Measurements from ENCODE around the gene PTPRQ. TPM values are rescaled to one million over a fixed set of nuclear protein-coding genes. Genes with fewer than 3 reads are reported as not detected.
"Not testable (repeated sequence)": the region's sequence is repeated elsewhere in the genome, so short reads cannot be mapped to it uniquely, and the experiment has no call there.

PTPRQ gene
- total and polyA plus RNA-seq, 4 donors = 0.26 to 11.7 (median 1.4) TPM

DNA sequence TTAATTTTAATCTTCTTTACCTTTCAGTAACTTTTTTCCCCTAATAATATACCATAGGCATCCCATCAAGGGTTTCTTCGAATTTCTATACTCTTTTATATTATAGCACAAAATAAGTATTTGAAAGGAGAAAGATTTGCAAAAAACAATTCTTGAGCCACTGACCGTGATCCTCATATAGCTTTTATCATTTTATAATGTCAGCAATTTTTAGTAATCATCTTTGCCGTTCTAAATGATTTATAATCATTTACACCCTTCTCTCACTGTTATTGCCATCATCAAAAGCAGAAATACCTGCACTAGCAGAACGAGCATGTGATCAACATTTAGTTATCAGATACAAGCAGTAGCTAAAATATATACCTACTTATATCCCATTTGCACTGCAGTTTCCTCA lies 16.9 kb downstream of the PTPRQ start:
- no peak overlapping the region for H3K27ac ChIP-seq (ENCODE audit: low read depth in 1 of 2, low read length in 1 of 2)
- DNase-seq = no peak
- H3K4me1 ChIP-seq (ENCODE audit: control insufficient read depth in 5 of 5, insufficient read depth in 5 of 5, low read length in 5 of 5) = no peaks in the 10 kb centered on the region
- ATAC-seq (ENCODE audit: insufficient read depth, low FRiP score) = no peak
- no peaks in the 10 kb centered on the region for H3K27me3 ChIP-seq (ENCODE audit: control insufficient read depth in 3 of 3, insufficient read depth in 3 of 3, low read length in 2 of 3)
- TF ChIP-seq, protein P1, sequence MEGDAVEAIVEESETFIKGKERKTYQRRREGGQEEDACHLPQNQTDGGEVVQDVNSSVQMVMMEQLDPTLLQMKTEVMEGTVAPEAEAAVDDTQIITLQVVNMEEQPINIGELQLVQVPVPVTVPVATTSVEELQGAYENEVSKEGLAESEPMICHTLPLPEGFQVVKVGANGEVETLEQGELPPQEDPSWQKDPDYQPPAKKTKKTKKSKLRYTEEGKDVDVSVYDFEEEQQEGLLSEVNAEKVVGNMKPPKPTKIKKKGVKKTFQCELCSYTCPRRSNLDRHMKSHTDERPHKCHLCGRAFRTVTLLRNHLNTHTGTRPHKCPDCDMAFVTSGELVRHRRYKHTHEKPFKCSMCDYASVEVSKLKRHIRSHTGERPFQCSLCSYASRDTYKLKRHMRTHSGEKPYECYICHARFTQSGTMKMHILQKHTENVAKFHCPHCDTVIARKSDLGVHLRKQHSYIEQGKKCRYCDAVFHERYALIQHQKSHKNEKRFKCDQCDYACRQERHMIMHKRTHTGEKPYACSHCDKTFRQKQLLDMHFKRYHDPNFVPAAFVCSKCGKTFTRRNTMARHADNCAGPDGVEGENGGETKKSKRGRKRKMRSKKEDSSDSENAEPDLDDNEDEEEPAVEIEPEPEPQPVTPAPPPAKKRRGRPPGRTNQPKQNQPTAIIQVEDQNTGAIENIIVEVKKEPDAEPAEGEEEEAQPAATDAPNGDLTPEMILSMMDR (IDR thresholded peaks at IDR 0.05; ENCODE audit: control extremely low read depth, extremely low read depth) = no peak
- 80 to 83% methylated on average over 4 of the region's 4 CpGs for WGBS, 2 donors
- H3K9ac ChIP-seq (ENCODE audit: insufficient read depth in 1 of 2, low read length in 2 of 2) = no peak overlapping the region
- no peak overlapping the region for H3K4me3 ChIP-seq
- H3K36me3 ChIP-seq (ENCODE audit: control insufficient read depth in 4 of 4, insufficient read depth in 4 of 4, low read length in 4 of 4) = no peaks in the 10 kb centered on the region
- H3K9me3 ChIP-seq (ENCODE audit: control insufficient read depth in 4 of 4, insufficient read depth in 3 of 4, low read length in 3 of 4) = no peaks in the 10 kb centered on the region

DNA sequence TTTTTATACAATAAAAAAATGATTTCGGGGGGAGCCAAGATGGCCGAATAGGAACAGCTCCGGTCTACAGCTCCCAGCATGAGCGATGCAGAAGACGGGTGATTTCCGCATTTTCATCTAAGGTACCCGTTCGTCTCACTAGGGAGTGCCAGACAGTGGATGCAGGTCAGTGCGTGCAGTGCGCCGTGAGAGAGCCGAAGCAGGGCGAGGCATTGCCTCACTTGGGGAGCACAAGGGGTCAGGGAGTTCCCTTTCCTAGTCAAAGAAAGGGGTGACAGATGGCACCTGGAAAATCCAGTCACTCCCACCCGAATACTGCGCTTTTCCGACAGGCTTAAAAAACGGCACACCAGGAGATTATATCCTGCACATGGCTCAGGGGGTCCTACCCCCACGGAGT lies 17.8 kb downstream of the PTPRQ start:
- ATAC-seq (ENCODE audit: insufficient read depth, low FRiP score); H3K9ac ChIP-seq (ENCODE audit: insufficient read depth in 1 of 2, low read length in 2 of 2); H3K9me3 ChIP-seq (ENCODE audit: control insufficient read depth in 4 of 4, insufficient read depth in 3 of 4, low read length in 3 of 4); H3K4me3 ChIP-seq; H3K27ac ChIP-seq (ENCODE audit: low read depth in 1 of 2, low read length in 1 of 2); H3K36me3 ChIP-seq (ENCODE audit: control insufficient read depth in 4 of 4, insufficient read depth in 4 of 4, low read length in 4 of 4); H3K27me3 ChIP-seq (ENCODE audit: control insufficient read depth in 3 of 3, insufficient read depth in 3 of 3, low read length in 2 of 3); DNase-seq; H3K4me1 ChIP-seq (ENCODE audit: control insufficient read depth in 5 of 5, insufficient read depth in 5 of 5, low read length in 5 of 5): not testable (repeated sequence)
- WGBS, 2 donors = 86 to 89% methylated on average over 15 to 18 of the region's 18 CpGs

DNA sequence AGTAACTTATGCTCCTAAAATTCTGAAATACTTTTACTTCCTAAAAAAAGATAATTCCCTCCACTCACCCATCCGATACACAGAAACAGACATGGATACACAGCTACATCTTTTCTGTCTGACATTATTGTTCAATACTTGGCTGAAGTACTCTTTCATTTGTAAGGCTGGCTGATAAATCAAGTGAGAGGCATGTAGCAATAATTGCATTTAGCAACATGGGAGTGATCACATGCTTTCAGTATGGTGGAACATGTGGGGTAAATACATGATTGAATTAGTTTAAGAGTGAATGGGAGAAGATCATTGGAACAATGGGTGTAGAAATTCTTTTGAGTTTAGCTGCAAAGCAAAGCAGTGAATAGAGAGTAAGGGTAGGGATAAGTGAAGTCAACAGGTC lies 25.6 kb downstream of the PTPRQ start:
- 84 to 88% methylated on average over 1 of the region's 1 CpG for WGBS, 2 donors

DNA sequence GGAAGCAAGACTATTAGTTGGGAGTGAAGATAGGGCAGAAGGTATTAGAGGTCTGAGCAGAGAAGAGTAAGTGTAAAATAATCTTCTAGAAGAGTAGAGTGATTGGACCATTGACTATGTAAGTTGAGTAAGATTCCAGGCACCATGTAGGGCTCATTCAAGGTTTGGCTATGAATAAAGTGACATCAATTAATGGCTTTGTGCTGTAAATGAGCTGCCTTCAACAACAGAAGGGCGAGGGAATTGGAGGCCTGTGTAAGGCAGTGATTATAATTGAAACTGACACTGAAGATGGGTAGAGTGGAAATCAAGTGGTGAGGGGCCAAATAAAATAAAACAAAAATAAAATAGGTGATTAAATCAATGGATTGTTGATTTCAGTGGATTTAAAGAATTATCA lies 26.4 kb downstream of the PTPRQ start:
- no peak overlapping the region for H3K4me3 ChIP-seq
- ATAC-seq (ENCODE audit: insufficient read depth, low FRiP score) (no peak), DNase-seq (no peak)
- TF ChIP-seq, protein P1 (IDR thresholded peaks at IDR 0.05; ENCODE audit: control extremely low read depth, extremely low read depth) = no peak
- no peak overlapping the region for H3K9ac ChIP-seq (ENCODE audit: insufficient read depth in 1 of 2, low read length in 2 of 2)
- no peaks in the 10 kb centered on the region for H3K27me3 ChIP-seq (ENCODE audit: control insufficient read depth in 3 of 3, insufficient read depth in 3 of 3, low read length in 2 of 3)
- H3K36me3 ChIP-seq (ENCODE audit: control insufficient read depth in 4 of 4, insufficient read depth in 4 of 4, low read length in 4 of 4) = no peaks in the 10 kb centered on the region
- WGBS, 2 donors = 94 to 97% methylated on average over 1 of the region's 1 CpG
- no peaks in the 10 kb centered on the region for H3K9me3 ChIP-seq (ENCODE audit: control insufficient read depth in 4 of 4, insufficient read depth in 3 of 4, low read length in 3 of 4)
- no peaks in the 10 kb centered on the region for H3K4me1 ChIP-seq (ENCODE audit: control insufficient read depth in 5 of 5, insufficient read depth in 5 of 5, low read length in 5 of 5)
- no peak overlapping the region for H3K27ac ChIP-seq (ENCODE audit: low read depth in 1 of 2, low read length in 1 of 2)

More for the DNA sequence above, 25.6 kb downstream of the PTPRQ start:
- Histone ChIP-seq H3K9me3 (ENCODE audit: control insufficient read depth in 4 of 4, insufficient read depth in 3 of 4, low read length in 3 of 4) (no peaks in the 10 kb centered on the region), H3K9ac (ENCODE audit: insufficient read depth in 1 of 2, low read length in 2 of 2) (no peak overlapping the region), H3K27ac (ENCODE audit: low read depth in 1 of 2, low read length in 1 of 2) (no peak overlapping the region), H3K27me3 (ENCODE audit: control insufficient read depth in 3 of 3, insufficient read depth in 3 of 3, low read length in 2 of 3) (no peaks in the 10 kb centered on the region), H3K4me3 (no peak overlapping the region), H3K36me3 (ENCODE audit: control insufficient read depth in 4 of 4, insufficient read depth in 4 of 4, low read length in 4 of 4) (no peaks in the 10 kb centered on the region), H3K4me1 (ENCODE audit: control insufficient read depth in 5 of 5, insufficient read depth in 5 of 5, low read length in 5 of 5) (no peaks in the 10 kb centered on the region)
- ATAC-seq (ENCODE audit: insufficient read depth, low FRiP score) (no peak), DNase-seq (no peak)
- TF ChIP-seq, protein P1 (IDR thresholded peaks at IDR 0.05; ENCODE audit: control extremely low read depth, extremely low read depth) = no peak
